GM18861 (cell line): ENCODE results near the gene ANAPC5.
"Not testable (repeated sequence)": the region's sequence is repeated elsewhere in the genome, so short reads cannot be mapped to it uniquely, and the experiment has no call there.

ENCODE experiments used
- ATAC-seq: cut with Tn5 transposase; IDR thresholded peaks from one replicate; pipeline ENCODE4 v1.9.1; 2021; ENCODE audit not compliant: unreplicated experiment

Gene ANAPC5

DNA sequence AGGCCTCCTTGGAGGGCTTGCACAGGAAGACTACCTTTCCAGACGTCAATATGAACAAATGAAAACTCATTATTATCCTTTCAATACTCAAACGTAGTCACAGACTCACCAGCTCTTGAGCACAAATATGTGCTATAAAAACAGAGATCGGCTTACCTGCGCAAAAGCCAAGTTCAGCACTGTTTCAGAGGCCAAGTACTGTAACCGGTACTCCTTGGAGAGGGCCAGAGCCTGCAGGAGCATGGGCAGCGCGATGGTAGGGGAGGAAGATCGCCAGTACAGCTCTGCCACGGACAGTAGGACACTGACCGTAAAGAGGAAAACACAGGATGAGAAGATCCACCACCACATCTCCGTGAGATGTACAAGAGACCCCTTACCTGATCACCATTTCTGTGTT lies 34.1 kb downstream of the ANAPC5 start:
- ATAC-seq = no peak

GRCh38 chr12:121314431-121314830 lies 37.8 kb downstream of the ANAPC5 start:
- no peak for ATAC-seq

DNA sequence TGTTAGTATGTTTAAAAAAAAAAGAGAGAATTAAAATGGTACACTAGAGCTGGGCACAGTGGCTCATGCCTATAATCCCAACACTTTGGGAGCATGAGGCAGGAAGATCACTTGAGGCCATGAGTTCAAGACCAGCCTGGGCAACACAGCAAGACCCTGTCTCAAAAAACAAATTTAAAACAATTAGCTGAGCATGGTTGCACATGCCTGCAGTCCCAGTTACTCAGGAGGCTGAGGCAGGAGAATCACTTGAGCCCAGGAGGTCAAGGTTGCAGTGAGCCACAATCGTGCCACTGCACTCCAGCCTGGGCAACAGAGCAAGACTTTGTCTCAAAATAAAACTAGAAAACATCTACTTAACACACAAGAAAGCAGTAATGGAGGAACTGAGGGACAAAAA lies 42.0 kb downstream of the ANAPC5 start:
- not testable (repeated sequence) for ATAC-seq

GRCh38 chr12:121307397-121307796 lies 44.8 kb downstream of the ANAPC5 start:
- ATAC-seq = not testable (repeated sequence)

DNA sequence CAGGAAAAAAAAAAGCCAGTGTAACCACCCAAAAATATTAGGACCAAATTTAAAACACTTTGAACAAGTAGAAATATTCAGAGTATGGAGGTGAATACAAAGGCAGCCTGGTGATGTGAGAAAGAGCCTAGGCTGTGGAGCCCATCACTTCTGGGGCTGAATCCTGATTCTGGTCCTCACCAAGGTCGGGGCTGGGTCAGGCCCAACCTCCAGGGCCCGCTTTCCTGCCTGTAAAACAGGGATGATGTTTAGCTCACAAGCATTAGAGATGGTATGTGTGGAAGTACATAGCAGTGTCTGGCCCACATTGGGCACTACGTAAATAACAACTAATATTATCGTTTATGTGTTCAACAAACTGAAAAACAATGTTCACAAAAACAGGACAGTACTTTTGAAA lies 47.9 kb downstream of the ANAPC5 start:
- no peak for ATAC-seq

DNA sequence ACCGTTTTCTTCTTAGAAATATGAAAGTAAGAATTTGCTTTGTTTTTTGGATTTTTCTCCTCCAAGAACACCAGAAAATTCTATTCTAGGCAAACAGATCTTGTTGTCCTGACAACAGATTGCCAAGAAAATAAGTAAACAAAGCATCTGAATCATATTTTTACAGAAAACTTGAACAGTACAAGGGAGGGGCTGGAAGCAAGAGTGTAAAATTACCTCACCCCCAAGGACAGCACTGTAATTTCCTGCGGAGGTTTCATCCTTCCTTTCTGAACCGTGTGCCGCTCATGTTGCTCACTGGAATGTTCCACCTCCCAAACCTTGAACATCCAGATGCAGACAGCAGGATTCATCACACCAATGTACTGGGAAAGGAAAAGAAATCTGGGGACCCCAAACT lies 50.3 kb downstream of the ANAPC5 start:
- ATAC-seq = no peak

GRCh38 chr12:121300083-121300819 lies 52.0 kb downstream of the ANAPC5 start:
- ATAC-seq = no peak

DNA sequence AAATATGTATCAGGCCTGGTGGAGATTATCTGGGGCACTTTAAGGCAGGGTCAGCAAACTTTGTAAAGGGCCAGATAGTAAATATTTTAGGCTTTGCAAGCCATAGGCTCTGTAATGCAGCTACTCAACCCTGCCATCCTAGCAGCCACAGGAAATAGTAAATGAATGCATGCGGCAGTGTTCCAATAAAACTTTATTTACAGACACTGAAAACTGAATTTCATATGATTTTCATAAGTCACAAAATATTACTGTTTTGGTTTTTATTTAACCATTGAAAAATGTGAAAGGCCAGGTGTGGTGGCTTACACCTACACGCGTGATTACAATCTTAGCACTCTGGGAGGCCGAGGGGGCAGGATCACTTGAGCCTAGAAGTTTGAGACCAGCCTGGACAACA lies 52.5 kb downstream of the ANAPC5 start:
- no peak for ATAC-seq

DNA sequence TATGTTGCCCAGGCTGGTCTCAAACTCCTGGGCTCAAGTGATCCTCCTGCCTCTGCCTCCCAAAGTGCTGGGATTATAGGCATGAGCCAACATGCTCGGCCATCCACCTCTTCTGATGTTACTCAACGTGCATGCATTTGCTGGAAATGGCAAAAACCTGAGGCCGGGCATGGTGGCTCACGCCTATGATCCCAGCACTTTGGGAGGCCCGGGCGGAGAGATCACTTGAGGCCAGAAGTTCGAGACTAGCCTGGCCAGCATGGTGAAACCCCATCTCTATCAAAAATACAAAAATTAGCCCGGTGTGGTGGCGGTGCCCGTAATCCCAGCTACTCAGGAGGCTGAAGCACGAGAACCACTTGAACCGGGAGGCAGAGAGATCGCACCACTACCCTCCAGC lies 53.8 kb downstream of the ANAPC5 start:
- ATAC-seq = not testable (repeated sequence)

DNA sequence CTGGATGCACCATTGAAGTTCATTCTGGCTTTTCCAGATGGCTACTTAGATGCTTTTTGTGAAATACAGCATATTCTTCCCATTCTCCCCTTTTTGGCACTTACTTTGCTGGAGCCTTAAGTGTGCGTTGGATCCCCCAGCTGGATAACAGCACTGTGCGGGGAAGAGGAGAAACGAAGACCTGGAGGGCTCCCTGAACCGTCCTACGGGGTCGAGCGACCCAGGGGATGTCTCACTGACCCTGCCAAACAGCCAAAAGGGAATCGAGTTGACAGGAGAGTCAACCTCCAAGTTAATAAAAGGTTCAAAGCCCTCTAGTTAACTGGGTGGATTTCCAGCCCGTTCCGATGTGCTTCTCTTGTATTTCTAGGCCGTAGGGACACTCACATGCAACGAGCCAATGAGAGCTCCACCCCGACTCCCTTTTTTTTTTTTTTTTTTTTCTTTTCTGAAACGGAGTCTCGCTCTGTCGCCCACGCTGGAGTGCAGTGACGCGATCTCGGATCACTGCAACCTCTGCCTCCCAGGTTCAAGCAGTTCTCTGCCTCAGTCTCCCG lies 54.7 kb downstream of the ANAPC5 start:
- no peak for ATAC-seq

GRCh38 chr12:121296618-121297434 lies 55.4 kb downstream of the ANAPC5 start, which contains the start of gene CAMKK2:
Gene CAMKK2, minus strand, starts transcription at chr12:121296709. Its CDS starts 22,183 bp downstream, at chr12:121274526.
- peak; percentile 46 for ATAC-seq

DNA sequence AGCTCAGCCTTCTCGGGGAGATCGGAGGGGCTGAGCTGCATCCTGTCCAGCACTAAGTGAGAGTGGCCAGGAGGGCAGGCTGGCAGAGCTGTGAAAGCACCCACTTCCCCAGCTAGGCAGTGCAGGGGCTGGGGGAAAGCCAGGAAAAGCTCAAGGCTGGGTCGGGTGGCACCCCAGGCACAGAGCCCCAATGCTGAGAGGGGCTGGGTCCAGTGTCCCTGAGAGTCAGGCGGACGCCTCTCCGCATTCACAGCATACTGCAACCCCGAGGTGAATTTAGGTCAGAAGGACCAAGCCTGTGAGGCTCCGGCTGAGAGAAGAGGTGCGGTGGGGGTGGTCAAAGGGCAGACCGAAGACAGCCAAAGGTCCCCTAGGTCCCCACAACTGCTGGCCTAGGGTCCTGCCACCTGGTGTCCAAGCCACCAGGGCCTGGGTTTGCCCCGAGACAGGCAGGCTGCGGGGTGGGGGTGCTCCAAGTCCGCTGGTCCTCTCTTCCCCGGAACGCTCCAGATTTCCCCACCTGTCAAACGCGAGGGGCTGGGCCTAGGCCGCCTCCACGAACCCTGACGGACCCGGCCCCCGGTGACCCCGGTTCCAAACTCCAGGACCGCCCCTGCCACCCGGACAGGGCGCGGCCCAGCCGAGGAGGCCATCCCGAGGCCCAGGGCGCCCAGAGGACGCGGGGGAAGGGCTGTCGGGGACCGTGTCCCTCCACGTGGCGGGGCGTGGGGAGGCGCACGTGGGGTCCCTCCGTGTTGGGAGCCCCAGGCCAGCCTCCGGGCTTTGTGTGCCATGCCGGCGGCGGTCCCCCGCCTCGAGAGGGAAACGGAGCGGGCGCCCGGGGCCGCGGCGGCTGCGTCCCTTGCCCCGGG lies 56.2 kb downstream of the ANAPC5 start:
- ATAC-seq = peak; percentile 11

DNA sequence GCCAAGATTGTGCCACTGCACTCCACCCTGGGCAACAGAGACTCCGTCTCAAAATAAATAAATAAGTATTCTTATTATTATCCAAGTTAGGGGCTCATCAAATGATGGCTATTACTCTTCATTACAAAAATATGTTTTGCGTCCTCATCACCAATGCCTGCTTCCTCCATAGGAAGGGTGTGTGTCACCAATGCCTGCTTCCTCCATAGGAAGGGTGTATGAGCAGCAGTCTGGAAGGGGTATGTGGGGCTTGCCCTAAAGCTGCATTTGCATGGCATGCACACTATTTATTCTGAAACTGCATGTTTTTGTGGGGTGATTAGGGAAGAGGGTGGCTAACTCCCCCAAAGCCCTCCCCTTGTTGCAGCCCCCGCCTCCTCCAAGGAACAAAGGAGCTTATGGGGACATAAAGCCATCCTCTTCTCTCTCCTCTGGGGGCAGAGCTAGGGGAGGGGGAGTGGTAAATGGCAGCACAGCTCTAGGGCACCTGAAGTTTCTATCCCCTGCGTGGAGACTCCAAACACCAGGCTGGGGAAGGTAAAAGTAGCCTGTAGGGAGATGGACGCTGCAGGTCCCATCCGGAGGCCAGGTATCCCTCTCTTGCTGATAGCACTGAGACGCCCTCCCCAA lies 57.0 kb downstream of the ANAPC5 start:
- ATAC-seq = no peak

GRCh38 chr12:121294151-121294889 lies 57.9 kb downstream of the ANAPC5 start:
- no peak for ATAC-seq

DNA sequence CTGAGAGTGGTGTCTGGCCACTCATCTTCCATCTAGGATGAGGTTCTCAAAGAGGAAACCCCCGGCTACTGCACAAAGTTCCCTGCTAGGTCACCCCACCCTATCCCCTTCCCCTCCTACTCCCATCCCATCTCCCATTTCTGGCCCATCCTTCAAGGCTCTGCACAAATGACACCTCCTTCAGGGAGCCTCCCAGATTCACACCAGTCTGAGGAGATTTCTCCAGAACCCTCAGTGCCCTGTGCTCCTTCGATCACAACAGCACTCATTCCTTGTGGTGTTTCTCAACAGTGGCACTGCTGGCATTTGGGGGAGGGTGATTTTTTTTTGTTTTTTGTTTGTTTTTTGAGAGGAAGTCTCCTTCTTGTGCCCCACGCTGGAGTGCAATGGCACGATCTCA lies 58.6 kb downstream of the ANAPC5 start:
- no peak for ATAC-seq

GRCh38 chr12:121290410-121290809 lies 61.8 kb downstream of the ANAPC5 start:
- no peak for ATAC-seq

- no peak for ATAC-seq
These were observed 62.2 kb downstream of the ANAPC5 start for GRCh38 chr12:121289962-121290361.

DNA sequence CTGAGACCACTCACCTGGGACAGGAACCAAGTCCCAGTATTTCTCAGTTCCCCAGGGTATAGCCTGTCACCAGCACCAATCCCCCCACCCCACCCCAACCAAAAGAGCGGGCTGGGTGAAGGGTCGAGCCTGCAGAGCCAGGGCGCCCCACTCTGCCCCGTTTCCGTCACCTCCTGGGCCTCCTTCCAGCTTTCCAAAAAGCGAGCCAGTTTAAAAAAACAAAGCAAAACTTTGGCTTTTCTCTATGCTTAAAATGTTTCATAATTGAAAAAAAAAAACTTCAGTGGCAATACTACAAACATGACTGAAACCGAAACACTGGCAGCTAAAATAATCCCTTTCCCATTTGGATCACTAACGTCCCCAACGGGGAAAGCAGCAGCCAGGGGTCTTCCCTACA lies 63.2 kb downstream of the ANAPC5 start:
- no peak for ATAC-seq

- ATAC-seq = no peak
These were observed 63.9 kb downstream of the ANAPC5 start for GRCh38 chr12:121288158-121288845.
